Measurements from ENCODE around the gene LAPTM5.

Gene LAPTM5

DNA sequence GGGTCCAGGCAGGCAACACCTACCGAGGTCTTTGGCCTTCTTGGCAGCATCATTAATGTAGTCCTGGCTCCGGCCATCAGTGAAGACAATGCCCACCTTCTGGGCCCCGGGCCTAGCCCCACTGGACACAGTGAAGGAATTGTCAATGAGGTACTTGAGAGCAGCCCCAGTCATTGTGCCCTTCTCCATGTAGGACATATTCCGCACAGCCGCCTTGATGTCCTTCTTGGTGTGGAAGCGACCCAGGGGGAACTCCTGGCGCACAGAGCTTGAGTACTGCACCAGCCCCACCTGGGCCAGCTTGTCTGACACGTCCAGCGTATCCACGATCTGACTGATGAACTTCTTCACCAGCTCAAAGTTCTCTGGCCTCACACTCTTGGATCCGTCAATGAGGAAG is 41.7 kb downstream of the LAPTM5 start:
- Histone ChIP-seq H2AK5ac (ENCODE audit: low read length) (no peak overlapping the region), H3K79me2 (ENCODE audit: control insufficient read depth, insufficient read depth, low read length, poor library complexity) (peaks cover 3% of the 10 kb centered on the region), H4K8ac (ENCODE audit: low read depth, low read length) (no peak overlapping the region), H3K79me1 (ENCODE audit: low read length) (peaks cover 5% of the 10 kb centered on the region), H3K18ac (ENCODE audit: low read length) (no peak overlapping the region), H3K36me3 (ENCODE audit: control insufficient read depth in 1 of 2, insufficient read depth in 2 of 2, low read length in 2 of 2) (no peaks in the 10 kb centered on the region), H3K14ac (ENCODE audit: low read length) (no peak overlapping the region), H3K4me3 (ENCODE audit: low read depth, low read length) (no peak overlapping the region), H3K23ac (ENCODE audit: low read length) (no peak overlapping the region), H4K12ac (ENCODE audit: low read depth, low read length) (no peak overlapping the region), H2BK120ac (ENCODE audit: insufficient read depth, low read length, poor library complexity) (no peak overlapping the region), H2AFZ (ENCODE audit: insufficient read depth, low read length, poor library complexity) (no peak overlapping the region), H2BK5ac (ENCODE audit: low read depth, low read length, poor library complexity) (no peak overlapping the region), H3K9me3 (ENCODE audit: insufficient read depth, low read depth, low read length) (peaks cover 1% of the 10 kb centered on the region), H4K91ac (ENCODE audit: low read depth, low read length) (no peak overlapping the region), H3K4me1 (ENCODE audit: control insufficient read depth in 1 of 2, insufficient read depth in 2 of 2, low read length in 2 of 2) (peaks cover 0 to 4% of the 10 kb centered on the region in 2 experiments), H3K4me2 (ENCODE audit: low read length) (no peak overlapping the region), H3K27ac (ENCODE audit: low read depth, low read length) (no peak overlapping the region), H3K9ac (ENCODE audit: low read length) (no peak overlapping the region), H2BK12ac (ENCODE audit: low read length) (no peak overlapping the region), H3K27me3 (ENCODE audit: insufficient read depth, low read length) (no peaks in the 10 kb centered on the region), H3K4ac (ENCODE audit: low read depth, low read length) (no peak overlapping the region)
- no peak for DNase-seq
- whole genome bisulfite sequencing (ENCODE audit: extremely low coverage, insufficient coverage, insufficient read length) = no CpG with 5 or more reads among the region's 11 CpGs

DNA sequence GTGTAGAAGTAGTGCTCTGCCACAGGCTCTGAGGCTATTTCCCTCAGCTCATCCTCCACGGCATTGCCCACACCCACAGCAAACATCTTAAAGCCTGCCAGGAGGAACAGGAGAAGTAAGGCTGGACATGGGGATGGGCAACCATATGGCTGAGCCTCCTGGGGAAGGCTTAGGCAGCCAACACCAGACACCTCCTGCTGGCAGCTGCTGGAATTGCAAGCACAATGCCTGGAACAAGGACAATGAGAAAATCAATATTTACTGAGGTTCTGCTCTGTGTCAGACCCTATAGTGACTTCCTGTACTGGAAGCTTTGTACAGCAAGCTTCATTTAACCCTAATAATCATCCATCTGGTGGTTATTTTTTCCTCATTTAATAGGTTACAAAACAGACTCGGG is 42.4 kb downstream of the LAPTM5 start:
- H2AK5ac ChIP-seq (ENCODE audit: low read length) = no peak overlapping the region
- H2BK12ac ChIP-seq (ENCODE audit: low read length) = no peak overlapping the region
- H4K8ac ChIP-seq (ENCODE audit: low read depth, low read length) = no peak overlapping the region
- no peak overlapping the region for H4K91ac ChIP-seq (ENCODE audit: low read depth, low read length)
- H3K4me3 ChIP-seq (ENCODE audit: low read depth, low read length) = no peak overlapping the region
- H3K14ac ChIP-seq (ENCODE audit: low read length) = no peak overlapping the region
- H3K36me3 ChIP-seq (ENCODE audit: control insufficient read depth in 1 of 2, insufficient read depth in 2 of 2, low read length in 2 of 2) = no peaks in the 10 kb centered on the region
- no peak overlapping the region for H3K23ac ChIP-seq (ENCODE audit: low read length)
- H2BK120ac ChIP-seq (ENCODE audit: insufficient read depth, low read length, poor library complexity) = no peak overlapping the region
- no peak overlapping the region for H3K18ac ChIP-seq (ENCODE audit: low read length)
- H3K9ac ChIP-seq (ENCODE audit: low read length) = no peak overlapping the region
- no CpG with 5 or more reads among the region's 2 CpGs for WGBS (ENCODE audit: extremely low coverage, insufficient coverage, insufficient read length)
- DNase-seq = no peak
- no peak overlapping the region for H2BK5ac ChIP-seq (ENCODE audit: low read depth, low read length, poor library complexity)
- no peak overlapping the region for H4K12ac ChIP-seq (ENCODE audit: low read depth, low read length)
- peaks cover 1% of the 10 kb centered on the region for H3K9me3 ChIP-seq (ENCODE audit: insufficient read depth, low read depth, low read length)
- no peak overlapping the region for H3K4ac ChIP-seq (ENCODE audit: low read depth, low read length)
- H3K27me3 ChIP-seq (ENCODE audit: insufficient read depth, low read length) = no peaks in the 10 kb centered on the region
- peaks cover 0 to 4% of the 10 kb centered on the region in 2 experiments for H3K4me1 ChIP-seq (ENCODE audit: control insufficient read depth in 1 of 2, insufficient read depth in 2 of 2, low read length in 2 of 2)
- H3K4me2 ChIP-seq (ENCODE audit: low read length) = no peak overlapping the region
- peaks cover 3% of the 10 kb centered on the region for H3K79me2 ChIP-seq (ENCODE audit: control insufficient read depth, insufficient read depth, low read length, poor library complexity)
- no peak overlapping the region for H3K27ac ChIP-seq (ENCODE audit: low read depth, low read length)
- peaks cover 5% of the 10 kb centered on the region for H3K79me1 ChIP-seq (ENCODE audit: low read length)
- no peak overlapping the region for H2AFZ ChIP-seq (ENCODE audit: insufficient read depth, low read length, poor library complexity)

DNA sequence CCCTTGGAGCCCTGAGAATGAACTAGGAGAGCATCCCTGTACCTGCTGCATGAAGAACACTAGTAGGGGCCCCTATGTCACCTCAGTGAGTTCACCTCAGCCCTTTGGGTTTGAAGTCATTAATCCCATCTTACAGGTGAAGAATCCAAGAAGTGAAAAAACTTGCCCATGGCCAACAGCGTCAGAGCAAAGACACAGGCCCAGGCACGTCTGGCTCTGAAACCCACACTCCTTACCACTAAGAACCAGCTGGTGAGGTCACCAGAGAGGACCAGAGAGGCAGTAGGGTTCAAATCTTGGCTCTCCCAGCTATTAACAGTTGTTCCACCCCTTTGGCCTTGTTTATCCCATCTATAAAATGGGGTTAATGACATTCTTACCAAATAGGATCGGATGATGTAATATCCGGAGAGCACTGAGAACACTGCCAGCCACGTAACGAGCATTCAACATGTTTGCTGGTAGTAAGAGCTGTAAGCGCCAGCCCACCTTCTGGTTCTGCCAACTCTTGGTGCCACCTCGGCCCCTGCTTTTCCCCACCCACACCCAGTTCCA is 43.0 kb downstream of the LAPTM5 start:
- Histone ChIP-seq H3K4me1 (ENCODE audit: control insufficient read depth in 1 of 2, insufficient read depth in 2 of 2, low read length in 2 of 2) (peaks cover 0 to 4% of the 10 kb centered on the region in 2 experiments), H2BK5ac (ENCODE audit: low read depth, low read length, poor library complexity) (no peak overlapping the region), H2BK120ac (ENCODE audit: insufficient read depth, low read length, poor library complexity) (no peak overlapping the region), H3K4me2 (ENCODE audit: low read length) (no peak overlapping the region), H2AFZ (ENCODE audit: insufficient read depth, low read length, poor library complexity) (no peak overlapping the region), H3K4ac (ENCODE audit: low read depth, low read length) (no peak overlapping the region), H3K9ac (ENCODE audit: low read length) (no peak overlapping the region), H2BK12ac (ENCODE audit: low read length) (no peak overlapping the region), H4K91ac (ENCODE audit: low read depth, low read length) (no peak overlapping the region), H4K8ac (ENCODE audit: low read depth, low read length) (no peak overlapping the region), H3K36me3 (ENCODE audit: control insufficient read depth in 1 of 2, insufficient read depth in 2 of 2, low read length in 2 of 2) (no peaks in the 10 kb centered on the region), H3K23ac (ENCODE audit: low read length) (no peak overlapping the region), H3K14ac (ENCODE audit: low read length) (no peak overlapping the region), H2AK5ac (ENCODE audit: low read length) (no peak overlapping the region), H3K27me3 (ENCODE audit: insufficient read depth, low read length) (no peaks in the 10 kb centered on the region), H3K79me2 (ENCODE audit: control insufficient read depth, insufficient read depth, low read length, poor library complexity) (peaks cover 3% of the 10 kb centered on the region), H3K27ac (ENCODE audit: low read depth, low read length) (no peak overlapping the region), H3K4me3 (ENCODE audit: low read depth, low read length) (no peak overlapping the region), H3K9me3 (ENCODE audit: insufficient read depth, low read depth, low read length) (peaks cover 1% of the 10 kb centered on the region), H3K18ac (ENCODE audit: low read length) (no peak overlapping the region), H4K12ac (ENCODE audit: low read depth, low read length) (no peak overlapping the region), H3K79me1 (ENCODE audit: low read length) (peaks cover 5% of the 10 kb centered on the region)
- no CpG with 5 or more reads among the region's 8 CpGs for WGBS (ENCODE audit: extremely low coverage, insufficient coverage, insufficient read length)
- DNase-seq = no peak

DNA sequence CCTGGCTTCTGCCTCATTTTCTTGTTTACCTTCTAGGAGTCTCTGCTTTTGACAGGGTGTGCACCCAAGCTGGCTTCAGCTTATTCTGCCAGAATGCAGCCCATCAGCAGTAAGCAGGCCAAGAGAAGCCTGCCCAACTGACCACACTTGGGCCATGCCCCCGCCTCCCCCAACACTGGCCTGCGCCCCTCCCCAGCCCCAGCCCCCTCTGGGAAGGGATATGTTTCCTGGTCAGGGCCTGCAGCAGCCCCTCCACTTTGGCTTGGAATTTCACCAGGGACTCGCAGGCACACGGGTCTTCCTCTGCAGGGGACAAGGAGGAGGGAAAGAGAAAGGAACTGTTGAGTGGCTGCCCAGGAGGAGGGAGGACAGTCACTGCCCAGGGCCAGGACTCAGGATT is 43.5 kb downstream of the LAPTM5 start:
- Histone ChIP-seq H3K18ac (ENCODE audit: low read length) (no peak overlapping the region), H4K91ac (ENCODE audit: low read depth, low read length) (no peak overlapping the region), H2BK120ac (ENCODE audit: insufficient read depth, low read length, poor library complexity) (no peak overlapping the region), H2BK12ac (ENCODE audit: low read length) (no peak overlapping the region), H3K9ac (ENCODE audit: low read length) (no peak overlapping the region), H3K79me2 (ENCODE audit: control insufficient read depth, insufficient read depth, low read length, poor library complexity) (peaks cover 3% of the 10 kb centered on the region), H2AK5ac (ENCODE audit: low read length) (no peak overlapping the region), H3K4me1 (ENCODE audit: control insufficient read depth in 1 of 2, insufficient read depth in 2 of 2, low read length in 2 of 2) (peaks cover 0 to 3% of the 10 kb centered on the region in 2 experiments), H4K8ac (ENCODE audit: low read depth, low read length) (no peak overlapping the region), H2AFZ (ENCODE audit: insufficient read depth, low read length, poor library complexity) (no peak overlapping the region), H3K23ac (ENCODE audit: low read length) (no peak overlapping the region), H4K12ac (ENCODE audit: low read depth, low read length) (no peak overlapping the region), H3K4me2 (ENCODE audit: low read length) (no peak overlapping the region), H3K27ac (ENCODE audit: low read depth, low read length) (no peak overlapping the region), H3K4me3 (ENCODE audit: low read depth, low read length) (no peak overlapping the region), H3K4ac (ENCODE audit: low read depth, low read length) (no peak overlapping the region), H3K14ac (ENCODE audit: low read length) (no peak overlapping the region), H3K27me3 (ENCODE audit: insufficient read depth, low read length) (no peaks in the 10 kb centered on the region), H3K9me3 (ENCODE audit: insufficient read depth, low read depth, low read length) (peaks cover 1% of the 10 kb centered on the region), H2BK5ac (ENCODE audit: low read depth, low read length, poor library complexity) (no peak overlapping the region), H3K79me1 (ENCODE audit: low read length) (peaks cover 4% of the 10 kb centered on the region), H3K36me3 (ENCODE audit: control insufficient read depth in 1 of 2, insufficient read depth in 2 of 2, low read length in 2 of 2) (no peaks in the 10 kb centered on the region)
- no CpG with 5 or more reads among the region's 4 CpGs for WGBS (ENCODE audit: extremely low coverage, insufficient coverage, insufficient read length)
- DNase-seq = no peak
